Measurements from ENCODE around the gene RASSF7.

RASSF7 gene

GRCh38 chr11:551596-551995 is 9.2 kb upstream of the RASSF7 start:
- DNase-seq (ENCODE audit: low read depth), result no peak

GRCh38 chr11:553083-553987 is 7.4 kb upstream of the RASSF7 start:
- no peak for DNase-seq (ENCODE audit: low read depth)

GRCh38 chr11:553988-554340 is 6.8 kb upstream of the RASSF7 start:
- no peak for DNase-seq (ENCODE audit: low read depth)

GRCh38 chr11:554428-555226 is 6.1 kb upstream of the RASSF7 start:
- no peak for DNase-seq (ENCODE audit: low read depth)

GRCh38 chr11:555227-555779 is 5.5 kb upstream of the RASSF7 start:
- DNase-seq (ENCODE audit: low read depth), result no peak

- DNase-seq (ENCODE audit: low read depth), result no peak
Observed at GRCh38 chr11:555780-556661, 4.7 kb upstream of the RASSF7 start.

- no peak for DNase-seq (ENCODE audit: low read depth)
Observed at GRCh38 chr11:556662-557256, 4.0 kb upstream of the RASSF7 start.

GRCh38 chr11:557328-558132 is 3.2 kb upstream of the RASSF7 start:
- DNase-seq (ENCODE audit: low read depth), result no peak

GRCh38 chr11:558503-558902 is 2.3 kb upstream of the RASSF7 start:
- DNase-seq (ENCODE audit: low read depth), result no peak

GRCh38 chr11:559020-559620 is 1.6 kb upstream of the RASSF7 start:
- no peak for DNase-seq (ENCODE audit: low read depth)

- no peak for DNase-seq (ENCODE audit: low read depth)
Observed at GRCh38 chr11:559712-560304, 962 bp upstream of the RASSF7 start.

- DNase-seq (ENCODE audit: low read depth), result no peak
Observed at GRCh38 chr11:561148-562003, 606 bp downstream of the RASSF7 start.

GRCh38 chr11:562046-562645 is 1.4 kb downstream of the RASSF7 start:
- no peak for DNase-seq (ENCODE audit: low read depth)

- no peak for DNase-seq (ENCODE audit: low read depth)
Observed at GRCh38 chr11:563066-563811, 2.5 kb downstream of the RASSF7 start.

GRCh38 chr11:563812-564578 is 3.2 kb downstream of the RASSF7 start:
- no peak for DNase-seq (ENCODE audit: low read depth)

GRCh38 chr11:565921-566509 is 5.2 kb downstream of the RASSF7 start:
- DNase-seq (ENCODE audit: low read depth), result no peak
